Measurements from ENCODE around the gene MRPL57.
"Not testable (repeated sequence)": the region's sequence is repeated elsewhere in the genome, so short reads cannot be mapped to it uniquely, and the experiment has no call there.

Gene MRPL57

GRCh38 chr13:21212138-21212775, 35.8 kb downstream of the MRPL57 start:
- no peak overlapping the region for H3K23ac ChIP-seq (ENCODE audit: low read length)
- H4K12ac ChIP-seq (ENCODE audit: low read depth, low read length) = no peak overlapping the region
- H3K4ac ChIP-seq (ENCODE audit: low read depth, low read length) = no peak overlapping the region
- no peak overlapping the region for H2AK5ac ChIP-seq (ENCODE audit: low read length)
- no peak overlapping the region for H4K8ac ChIP-seq (ENCODE audit: low read depth, low read length)
- peaks cover 3% of the 10 kb centered on the region for H3K9me3 ChIP-seq (ENCODE audit: insufficient read depth, low read depth, low read length)
- no peak for DNase-seq
- no peak overlapping the region for H3K9ac ChIP-seq (ENCODE audit: low read length)
- no peaks in the 10 kb centered on the region for H3K79me1 ChIP-seq (ENCODE audit: low read length)
- no peak overlapping the region for H3K4me3 ChIP-seq (ENCODE audit: low read depth, low read length)
- no peaks in the 10 kb centered on the region for H3K36me3 ChIP-seq (ENCODE audit: control insufficient read depth in 1 of 2, insufficient read depth in 2 of 2, low read length in 2 of 2)
- H4K91ac ChIP-seq (ENCODE audit: low read depth, low read length) = no peak overlapping the region
- no peak overlapping the region for H2AFZ ChIP-seq (ENCODE audit: insufficient read depth, low read length, poor library complexity)
- H3K79me2 ChIP-seq (ENCODE audit: control insufficient read depth, insufficient read depth, low read length, poor library complexity) = no peaks in the 10 kb centered on the region
- no peak overlapping the region for H3K4me2 ChIP-seq (ENCODE audit: low read length)
- H2BK5ac ChIP-seq (ENCODE audit: low read depth, low read length, poor library complexity) = no peak overlapping the region
- no peak overlapping the region for H2BK12ac ChIP-seq (ENCODE audit: low read length)
- no peak overlapping the region for H3K18ac ChIP-seq (ENCODE audit: low read length)
- no peak overlapping the region for H3K14ac ChIP-seq (ENCODE audit: low read length)
- H3K27ac ChIP-seq (ENCODE audit: low read depth, low read length) = no peak overlapping the region
- WGBS (ENCODE audit: extremely low coverage, insufficient coverage, insufficient read length) = no CpG with 5 or more reads among the region's 7 CpGs
- no peaks in the 10 kb centered on the region for H3K27me3 ChIP-seq (ENCODE audit: insufficient read depth, low read length)
- no peaks in the 10 kb centered on the region for H3K4me1 ChIP-seq (ENCODE audit: control insufficient read depth in 1 of 2, insufficient read depth in 2 of 2, low read length in 2 of 2)
- H2BK120ac ChIP-seq (ENCODE audit: insufficient read depth, low read length, poor library complexity) = no peak overlapping the region

GRCh38 chr13:21215419-21215818, 39.0 kb downstream of the MRPL57 start:
- not testable (repeated sequence) for H2BK120ac ChIP-seq (ENCODE audit: insufficient read depth, low read length, poor library complexity); H3K9me3 ChIP-seq (ENCODE audit: insufficient read depth, low read depth, low read length); H3K4me2 ChIP-seq (ENCODE audit: low read length); H3K79me2 ChIP-seq (ENCODE audit: control insufficient read depth, insufficient read depth, low read length, poor library complexity); H4K8ac ChIP-seq (ENCODE audit: low read depth, low read length); H3K14ac ChIP-seq (ENCODE audit: low read length); H3K4me1 ChIP-seq (ENCODE audit: control insufficient read depth in 1 of 2, insufficient read depth in 2 of 2, low read length in 2 of 2); H2BK12ac ChIP-seq (ENCODE audit: low read length); H2AFZ ChIP-seq (ENCODE audit: insufficient read depth, low read length, poor library complexity); H3K18ac ChIP-seq (ENCODE audit: low read length); H3K23ac ChIP-seq (ENCODE audit: low read length); DNase-seq; H3K4ac ChIP-seq (ENCODE audit: low read depth, low read length); H3K36me3 ChIP-seq (ENCODE audit: control insufficient read depth in 1 of 2, insufficient read depth in 2 of 2, low read length in 2 of 2); H3K4me3 ChIP-seq (ENCODE audit: low read depth, low read length); H4K91ac ChIP-seq (ENCODE audit: low read depth, low read length); H4K12ac ChIP-seq (ENCODE audit: low read depth, low read length); H3K79me1 ChIP-seq (ENCODE audit: low read length); H2BK5ac ChIP-seq (ENCODE audit: low read depth, low read length, poor library complexity); H3K27ac ChIP-seq (ENCODE audit: low read depth, low read length); H2AK5ac ChIP-seq (ENCODE audit: low read length); H3K27me3 ChIP-seq (ENCODE audit: insufficient read depth, low read length); H3K9ac ChIP-seq (ENCODE audit: low read length)
- no CpG with 5 or more reads among the region's 6 CpGs for WGBS (ENCODE audit: extremely low coverage, insufficient coverage, insufficient read length)

GRCh38 chr13:21216332-21216731, 39.9 kb downstream of the MRPL57 start:
- no peak overlapping the region for H3K14ac ChIP-seq (ENCODE audit: low read length)
- no peak overlapping the region for H2AK5ac ChIP-seq (ENCODE audit: low read length)
- DNase-seq = no peak
- no peaks in the 10 kb centered on the region for H3K79me1 ChIP-seq (ENCODE audit: low read length)
- no peak overlapping the region for H3K4ac ChIP-seq (ENCODE audit: low read depth, low read length)
- H3K27me3 ChIP-seq (ENCODE audit: insufficient read depth, low read length) = no peaks in the 10 kb centered on the region
- H3K18ac ChIP-seq (ENCODE audit: low read length) = no peak overlapping the region
- no peak overlapping the region for H2BK12ac ChIP-seq (ENCODE audit: low read length)
- H4K91ac ChIP-seq (ENCODE audit: low read depth, low read length) = no peak overlapping the region
- no peak overlapping the region for H3K27ac ChIP-seq (ENCODE audit: low read depth, low read length)
- no peaks in the 10 kb centered on the region for H3K4me1 ChIP-seq (ENCODE audit: control insufficient read depth in 1 of 2, insufficient read depth in 2 of 2, low read length in 2 of 2)
- no peak overlapping the region for H4K8ac ChIP-seq (ENCODE audit: low read depth, low read length)
- no peak overlapping the region for H3K4me3 ChIP-seq (ENCODE audit: low read depth, low read length)
- WGBS (ENCODE audit: extremely low coverage, insufficient coverage, insufficient read length) = no CpG with 5 or more reads among the region's 13 CpGs
- H3K23ac ChIP-seq (ENCODE audit: low read length) = no peak overlapping the region
- H4K12ac ChIP-seq (ENCODE audit: low read depth, low read length) = no peak overlapping the region
- H2AFZ ChIP-seq (ENCODE audit: insufficient read depth, low read length, poor library complexity) = no peak overlapping the region
- H2BK120ac ChIP-seq (ENCODE audit: insufficient read depth, low read length, poor library complexity) = no peak overlapping the region
- H3K9me3 ChIP-seq (ENCODE audit: insufficient read depth, low read depth, low read length) = peaks cover 3% of the 10 kb centered on the region
- no peaks in the 10 kb centered on the region for H3K36me3 ChIP-seq (ENCODE audit: control insufficient read depth in 1 of 2, insufficient read depth in 2 of 2, low read length in 2 of 2)
- no peak overlapping the region for H3K4me2 ChIP-seq (ENCODE audit: low read length)
- H3K9ac ChIP-seq (ENCODE audit: low read length) = no peak overlapping the region
- no peaks in the 10 kb centered on the region for H3K79me2 ChIP-seq (ENCODE audit: control insufficient read depth, insufficient read depth, low read length, poor library complexity)
- H2BK5ac ChIP-seq (ENCODE audit: low read depth, low read length, poor library complexity) = no peak overlapping the region

- H3K4me2 ChIP-seq (ENCODE audit: low read length) = no peak overlapping the region
- no peak overlapping the region for H3K4ac ChIP-seq (ENCODE audit: low read depth, low read length)
- H2BK12ac ChIP-seq (ENCODE audit: low read length) = no peak overlapping the region
- no peak overlapping the region for H3K4me3 ChIP-seq (ENCODE audit: low read depth, low read length)
- H3K23ac ChIP-seq (ENCODE audit: low read length) = no peak overlapping the region
- no peak overlapping the region for H4K12ac ChIP-seq (ENCODE audit: low read depth, low read length)
- no peaks in the 10 kb centered on the region for H3K9me3 ChIP-seq (ENCODE audit: insufficient read depth, low read depth, low read length)
- H3K4me1 ChIP-seq (ENCODE audit: control insufficient read depth in 1 of 2, insufficient read depth in 2 of 2, low read length in 2 of 2) = no peaks in the 10 kb centered on the region
- H3K27me3 ChIP-seq (ENCODE audit: insufficient read depth, low read length) = no peaks in the 10 kb centered on the region
- H3K36me3 ChIP-seq (ENCODE audit: control insufficient read depth in 1 of 2, insufficient read depth in 2 of 2, low read length in 2 of 2) = no peaks in the 10 kb centered on the region
- no peak overlapping the region for H3K9ac ChIP-seq (ENCODE audit: low read length)
- no peak overlapping the region for H3K14ac ChIP-seq (ENCODE audit: low read length)
- no peak for DNase-seq
- no peak overlapping the region for H2AFZ ChIP-seq (ENCODE audit: insufficient read depth, low read length, poor library complexity)
- no peak overlapping the region for H3K18ac ChIP-seq (ENCODE audit: low read length)
- no CpG with 5 or more reads among the region's 7 CpGs for WGBS (ENCODE audit: extremely low coverage, insufficient coverage, insufficient read length)
- H2BK120ac ChIP-seq (ENCODE audit: insufficient read depth, low read length, poor library complexity) = no peak overlapping the region
- no peaks in the 10 kb centered on the region for H3K79me2 ChIP-seq (ENCODE audit: control insufficient read depth, insufficient read depth, low read length, poor library complexity)
- no peak overlapping the region for H4K91ac ChIP-seq (ENCODE audit: low read depth, low read length)
- H3K79me1 ChIP-seq (ENCODE audit: low read length) = no peaks in the 10 kb centered on the region
- H4K8ac ChIP-seq (ENCODE audit: low read depth, low read length) = no peak overlapping the region
- no peak overlapping the region for H2BK5ac ChIP-seq (ENCODE audit: low read depth, low read length, poor library complexity)
- H3K27ac ChIP-seq (ENCODE audit: low read depth, low read length) = no peak overlapping the region
- H2AK5ac ChIP-seq (ENCODE audit: low read length) = no peak overlapping the region
These were observed 42.0 kb downstream of the MRPL57 start for GRCh38 chr13:21218351-21219035.

Data from trophoblast cell (in vitro differentiated cells and primary cell).